Common myeloid progenitor, CD34-positive (primary cell): ENCODE results near the gene TANGO2.
A peak's percentile ranks its signal among the peaks of the same experiment; 100 is the strongest.

Source experiments
- CTCF ChIA-PET: fragments of 350-600 bp; sonication (Branson Sonifier 250); formaldehyde crosslinking; loops from one replicate; lab custom pipeline; 2021; ENCODE audit warnings: antibody characterized with exemption; lab: Charles Lee
- POLR2A ChIA-PET: fragments of 350-600 bp; sonication (Branson Sonifier 250); formaldehyde crosslinking; loops from one replicate; lab custom pipeline; 2021; ENCODE audit warnings: antibody characterized with exemption; lab: Charles Lee
- DNase-seq, 3 donors: peaks; one replicate each; pipeline versions ENCODE4 v3.0.0 to v3.0.0-alpha.2; 2013
- H3K27ac ChIP-seq, 2 experiments: 1 replicate in 1 of 2; 2 replicates in 1 of 2; pipeline ENCODE4 v1.7.0; 2013; ENCODE audit warnings: inconsistent platforms in 2 of 2, low read length in 2 of 2, mild to moderate bottlenecking in 2 of 2, low read depth in 1 of 2, moderate library complexity in 1 of 2; ENCODE audit not compliant: severe bottlenecking in 2 of 2, insufficient read depth in 1 of 2, poor library complexity in 1 of 2
- H3K27me3 ChIP-seq, 5 experiments: replicated peaks in 2 of 5; 1 replicate in 3 of 5; 2 replicates in 2 of 5; pipeline versions ENCODE4 v1.6.1 to v1.7.0; 2013; ENCODE audit warnings: low read length in 4 of 5, mild to moderate bottlenecking in 2 of 5, moderate library complexity in 2 of 5, inconsistent platforms in 1 of 5; ENCODE audit not compliant: insufficient read depth in 5 of 5, control insufficient read depth in 4 of 5
- H3K36me3 ChIP-seq, 4 experiments: 1 replicate in 2 of 4; 2 replicates in 2 of 4; pipeline versions ENCODE4 v1.6.1 to v1.7.0; 2013; ENCODE audit warnings: low read length in 3 of 4, control low read depth in 1 of 4, mild to moderate bottlenecking in 1 of 4; ENCODE audit not compliant: control insufficient read depth in 4 of 4, insufficient read depth in 4 of 4
- H3K4me1 ChIP-seq, 4 experiments: 1 replicate in 3 of 4; 2 replicates in 1 of 4; pipeline versions ENCODE4 v1.6.1 to v1.7.1; 2013; ENCODE audit warnings: low read length in 3 of 4, mild to moderate bottlenecking in 3 of 4, control low read depth in 1 of 4, inconsistent platforms in 1 of 4, moderate library complexity in 1 of 4; ENCODE audit not compliant: control insufficient read depth in 4 of 4, insufficient read depth in 4 of 4; ENCODE audit errors: control extremely low read depth in 1 of 4
- H3K4me3 ChIP-seq, 7 experiments: 1 replicate in 4 of 7; 2 replicates in 3 of 7; pipeline versions ENCODE4 v1.5.1 to v1.7.0; 2013; ENCODE audit warnings: mild to moderate bottlenecking in 7 of 7, low read length in 6 of 7, moderate library complexity in 6 of 7, inconsistent platforms in 2 of 7, low read depth in 2 of 7, control low read depth in 1 of 7; ENCODE audit not compliant: insufficient read depth in 4 of 7, control insufficient read depth in 1 of 7; ENCODE audit errors: extremely low read depth in 1 of 7
- H3K9me3 ChIP-seq, 5 experiments: 1 replicate in 4 of 5; 2 replicates in 1 of 5; pipeline versions ENCODE4 v1.6.1 to v1.7.1; 2013; ENCODE audit warnings: low read length in 4 of 5, mild to moderate bottlenecking in 2 of 5, inconsistent platforms in 1 of 5, low read depth in 1 of 5, moderate library complexity in 1 of 5; ENCODE audit not compliant: control insufficient read depth in 4 of 5, insufficient read depth in 2 of 5; ENCODE audit errors: control extremely low read depth in 1 of 5
- WGBS: methylation state at CpG from one replicate; pipeline ENCODE4 v1.1.5; 2013; ENCODE audit not compliant: insufficient coverage; 5-methylcytosine and 5-hydroxymethylcytosine counted together

TANGO2 gene

GRCh38 chr22:20026204-20026908 lies 5.4 kb downstream of the TANGO2 start:
- Histone ChIP-seq H3K27me3 (no peaks in the 10 kb centered on the region), H3K9me3 (no peaks in the 10 kb centered on the region), H3K4me1 (peaks cover 12 to 43% (median 28%) of the 10 kb centered on the region in 4 experiments), H3K36me3 (peaks cover 0 to 15% (median 9%) of the 10 kb centered on the region in 4 experiments), H3K4me3 (no peak overlapping the region), H3K27ac (no peak overlapping the region)
- CTCF ChIA-PET: interaction anchor here (1.2 to 4.8 kb wide), 4 partner anchors 11 to 60 kb away, joined by 3 to 20 read pairs (median 5); no protein-coding TSS in a partner anchor
- POLR2A ChIA-PET: interaction anchor here (0.6 kb wide), 1 partner anchor 66 kb away, joined by 3 read pairs; no protein-coding TSS in a partner anchor
- WGBS: 98% methylated on average over 11 of the region's 13 CpGs
- DNase-seq: no peak

- Histone ChIP-seq H3K27ac (no peak overlapping the region), H3K4me1 (peaks cover 8 to 36% (median 26%) of the 10 kb centered on the region in 4 experiments)
- POLR2A ChIA-PET: interaction anchor here (0.6 kb wide), 1 partner anchor 65 kb away, joined by 3 read pairs; no protein-coding TSS in a partner anchor
Measured at GRCh38 chr22:20026996-20027601, 6.2 kb downstream of the TANGO2 start.

GRCh38 chr22:20027966-20028854 lies 7.3 kb downstream of the TANGO2 start:
- WGBS: 99% methylated on average over 8 of the region's 12 CpGs
- POLR2A ChIA-PET: no interaction called here
- Histone ChIP-seq H3K27me3 (no peaks in the 10 kb centered on the region), H3K4me3 (no peak overlapping the region), H3K9me3 (no peaks in the 10 kb centered on the region), H3K4me1 (peaks cover 0 to 25% (median 17%) of the 10 kb centered on the region in 4 experiments), H3K27ac (no peak overlapping the region), H3K36me3 (peaks cover 0 to 25% (median 17%) of the 10 kb centered on the region in 4 experiments)
- CTCF ChIA-PET: interaction anchor here (1.1 to 4.8 kb wide), 4 partner anchors 16 to 58 kb away, joined by 3 to 20 read pairs (median 4); no protein-coding TSS in a partner anchor
- DNase-seq: peak in 2 of 3 donors; percentile 26 to 36

More at GRCh38 chr22:20026996-20027601, 6.2 kb downstream of the TANGO2 start:
- WGBS: 88% methylated on average over 12 of the region's 12 CpGs
- H3K27me3 ChIP-seq: no peaks in the 10 kb centered on the region
- H3K36me3 ChIP-seq: peaks cover 0 to 18% (median 16%) of the 10 kb centered on the region in 4 experiments
- H3K9me3 ChIP-seq: no peaks in the 10 kb centered on the region
- CTCF ChIA-PET: interaction anchor here (0.7 to 4.8 kb wide), 6 partner anchors 12 to 59 kb away, joined by 3 to 20 read pairs (median 4); no protein-coding TSS in a partner anchor
- DNase-seq: no peak
- H3K4me3 ChIP-seq: no peak overlapping the region

GRCh38 chr22:20028855-20029549 lies 8.1 kb downstream of the TANGO2 start:
- POLR2A ChIA-PET: no interaction called here
- no peaks in the 10 kb centered on the region for H3K9me3 ChIP-seq
- CTCF ChIA-PET: interaction anchor here (1.1 to 4.8 kb wide), 2 partner anchors 17 to 57 kb away, joined by 3 to 20 read pairs; no protein-coding TSS in a partner anchor
- peaks cover 0 to 20% (median 14%) of the 10 kb centered on the region in 4 experiments for H3K4me1 ChIP-seq
- no peak for DNase-seq
- peaks cover 0 to 26% (median 19%) of the 10 kb centered on the region in 4 experiments for H3K36me3 ChIP-seq
- WGBS: 92% methylated on average over 10 of the region's 16 CpGs
- H3K4me3 ChIP-seq: no peak overlapping the region
- H3K27me3 ChIP-seq: no peaks in the 10 kb centered on the region
- no peak overlapping the region for H3K27ac ChIP-seq

GRCh38 chr22:20029550-20030225 lies 8.8 kb downstream of the TANGO2 start:
- no peaks in the 10 kb centered on the region for H3K9me3 ChIP-seq
- peaks cover 0 to 14% (median 9%) of the 10 kb centered on the region in 4 experiments for H3K4me1 ChIP-seq
- no peak for DNase-seq
- ChIA-PET CTCF (no interaction called here), POLR2A (no interaction called here)
- H3K36me3 ChIP-seq: peaks cover 2 to 23% (median 16%) of the 10 kb centered on the region in 4 experiments
- no peak overlapping the region for H3K4me3 ChIP-seq
- 100% methylated on average over 7 of the region's 9 CpGs for WGBS
- H3K27me3 ChIP-seq: no peaks in the 10 kb centered on the region
- H3K27ac ChIP-seq: no peak overlapping the region
